Stimulated activated CD8-positive, alpha-beta memory T cell treated with anti-CD3 and anti-CD28 coated beads, Interleukin-15, amount 100 ng/mL, for 24 hours (primary cell): ENCODE measurements around the gene HTT-AS.
"Not testable (repeated sequence)": the region's sequence is repeated elsewhere in the genome, so short reads cannot be mapped to it uniquely, and the experiment has no call there.

ENCODE experiments used
- DNase-seq: peaks from one replicate; pipeline ENCODE4 v3.0.0-alpha.2; 2020; ENCODE audit warnings: low read depth

The HTT-AS gene

GRCh38 chr4:3074078-3074845 lies at the start of gene HTT-AS, which contains the start of gene HTT:
Gene HTT-AS (minus strand): TSS chr4:3074538.
Gene HTT (plus strand): TSS chr4:3074681. CDS start chr4:3074826, 145 bp downstream.
- DNase-seq, result peak; percentile 97

GRCh38 chr4:3123181-3123671 lies 48.9 kb upstream of the HTT-AS start:
- DNase-seq, result no peak

GRCh38 chr4:3122081-3122563 lies 47.8 kb upstream of the HTT-AS start:
- no peak for DNase-seq

GRCh38 chr4:3121596-3121995 lies 47.3 kb upstream of the HTT-AS start:
- no peak for DNase-seq

- no peak for DNase-seq
These were observed 46.8 kb upstream of the HTT-AS start for GRCh38 chr4:3121110-3121509.

GRCh38 chr4:3119464-3119863 lies 45.1 kb upstream of the HTT-AS start:
- no peak for DNase-seq

GRCh38 chr4:3118312-3118711 lies 44.0 kb upstream of the HTT-AS start:
- no peak for DNase-seq

GRCh38 chr4:3116955-3117354 lies 42.6 kb upstream of the HTT-AS start:
- DNase-seq, result no peak

- no peak for DNase-seq
These were observed 41.4 kb upstream of the HTT-AS start for GRCh38 chr4:3115637-3116270.

GRCh38 chr4:3114377-3114776 lies 40.0 kb upstream of the HTT-AS start:
- no peak for DNase-seq

GRCh38 chr4:3112609-3113469 lies 38.5 kb upstream of the HTT-AS start:
- DNase-seq, result no peak

GRCh38 chr4:3112201-3112600 lies 37.9 kb upstream of the HTT-AS start:
- DNase-seq, result no peak

GRCh38 chr4:3111461-3111860 lies 37.1 kb upstream of the HTT-AS start:
- DNase-seq, result no peak

GRCh38 chr4:3108211-3108610 lies 33.9 kb upstream of the HTT-AS start:
- no peak for DNase-seq

GRCh38 chr4:3107691-3108121 lies 33.4 kb upstream of the HTT-AS start:
- no peak for DNase-seq

- DNase-seq, result no peak
These were observed 32.9 kb upstream of the HTT-AS start for GRCh38 chr4:3107271-3107670.

- DNase-seq, result peak; percentile 75
These were observed 32.2 kb upstream of the HTT-AS start for GRCh38 chr4:3106339-3107186.

GRCh38 chr4:3098346-3098745 lies 24.0 kb upstream of the HTT-AS start:
- DNase-seq, result no peak

- no peak for DNase-seq
These were observed 21.9 kb upstream of the HTT-AS start for GRCh38 chr4:3096202-3096601.

- DNase-seq, result not testable (repeated sequence)
These were observed 20.4 kb upstream of the HTT-AS start for GRCh38 chr4:3094701-3095100.

GRCh38 chr4:3091464-3091863 lies 17.1 kb upstream of the HTT-AS start:
- no peak for DNase-seq
